Endothelial cell (in vitro differentiated cells): Measurements from ENCODE around the gene CNP. TPM values are rescaled to one million over a fixed set of nuclear protein-coding genes. Genes with fewer than 3 reads are reported as not detected.

Experiments
- DNase-seq: peaks from one replicate; pipeline ENCODE4 v3.0.0; 2021; ENCODE audit warnings: low spot score
- H3K27ac Mint-ChIP-seq: one replicate; pipeline ENCODE4 v1.8.0; 2021; ENCODE audit warnings: mixed read lengths, inconsistent platforms; ENCODE audit not compliant: unreplicated experiment
- H3K27me3 Mint-ChIP-seq: one replicate; pipeline ENCODE4 v1.8.0; 2021; ENCODE audit warnings: mild to moderate bottlenecking, moderate library complexity, mixed read lengths, inconsistent platforms; ENCODE audit not compliant: unreplicated experiment
- H3K36me3 Mint-ChIP-seq: one replicate; pipeline ENCODE4 v1.8.0; 2021; ENCODE audit warnings: mild to moderate bottlenecking, low read depth, mixed read lengths, inconsistent platforms; ENCODE audit not compliant: unreplicated experiment
- H3K4me1 Mint-ChIP-seq: one replicate; pipeline ENCODE4 v1.8.0; 2021; ENCODE audit warnings: mild to moderate bottlenecking, mixed read lengths, inconsistent platforms; ENCODE audit not compliant: unreplicated experiment
- H3K4me3 Mint-ChIP-seq: one replicate; pipeline ENCODE4 v1.8.0; 2021; ENCODE audit warnings: mild to moderate bottlenecking, mixed read lengths, inconsistent platforms; ENCODE audit not compliant: unreplicated experiment
- H3K9me3 Mint-ChIP-seq: one replicate; pipeline ENCODE4 v1.8.0; 2021; ENCODE audit warnings: mixed read lengths, inconsistent platforms; ENCODE audit not compliant: unreplicated experiment
- CTCF ChIP-seq: fragments of 200-600 bp; sonication (generic); IDR thresholded peaks from one replicate; pipeline ENCODE4 v1.5.0; 2021; ENCODE audit warnings: antibody characterized with exemption; ENCODE audit not compliant: unreplicated experiment
- total RNA-seq: library from RNA; stranded (reverse); fragmentation: NEBNext Ultra II Directional; extraction: Animal tissue kit (Norgen Biotek cat#: 25700); gene quantifications from one replicate; pipeline ENCODE4 v1.2.1, GENCODE V29; 2021; ENCODE audit not compliant: unreplicated experiment

The CNP gene
- total RNA-seq, 1 donor from 2014 or later, result 82.1 TPM

GRCh38 chr17:41967921-41968578 is 1.5 kb downstream of the CNP start:
- Mint-ChIP-seq H3K4me3 (peak overlapping the region; percentile 81), H3K27ac (peak overlapping the region; percentile 6), H3K27me3 (peaks cover 26% of the 10 kb centered on the region), H3K4me1 (peaks cover 20% of the 10 kb centered on the region), H3K36me3 (peaks cover 23% of the 10 kb centered on the region), H3K9me3 (no peaks in the 10 kb centered on the region)
- TF ChIP-seq CTCF, result no peak
- DNase-seq, result no peak

- peaks cover 27% of the 10 kb centered on the region for H3K27me3 Mint-ChIP-seq
- H3K36me3 Mint-ChIP-seq, result peaks cover 23% of the 10 kb centered on the region
- no peak for DNase-seq
- H3K27ac Mint-ChIP-seq, result no peak overlapping the region
- TF ChIP-seq CTCF, result no peak
- peaks cover 20% of the 10 kb centered on the region for H3K4me1 Mint-ChIP-seq
- peak overlapping the region; percentile 37 for H3K4me3 Mint-ChIP-seq
- no peaks in the 10 kb centered on the region for H3K9me3 Mint-ChIP-seq
Observed at GRCh38 chr17:41968676-41969075, 2.1 kb downstream of the CNP start.

- no peak for DNase-seq
- Mint-ChIP-seq H3K9me3 (no peaks in the 10 kb centered on the region), H3K36me3 (peaks cover 26% of the 10 kb centered on the region), H3K27ac (no peak overlapping the region), H3K4me3 (no peak overlapping the region), H3K27me3 (peaks cover 21% of the 10 kb centered on the region), H3K4me1 (peaks cover 10% of the 10 kb centered on the region)
- TF ChIP-seq CTCF, result no peak
Observed at GRCh38 chr17:41970901-41971331, 4.3 kb downstream of the CNP start.

GRCh38 chr17:41971721-41972523 is 5.3 kb downstream of the CNP start:
- no peak for TF ChIP-seq CTCF
- H3K27me3 Mint-ChIP-seq, result peaks cover 17% of the 10 kb centered on the region
- no peak overlapping the region for H3K27ac Mint-ChIP-seq
- DNase-seq, result no peak
- peaks cover 10% of the 10 kb centered on the region for H3K4me1 Mint-ChIP-seq
- peak overlapping the region; percentile 56 for H3K4me3 Mint-ChIP-seq
- no peaks in the 10 kb centered on the region for H3K9me3 Mint-ChIP-seq
- peaks cover 32% of the 10 kb centered on the region for H3K36me3 Mint-ChIP-seq
